Globus pallidus (tissue), 1 donor: ENCODE results near the gene PAX8.

Experiments used
- DNase-seq: peaks from one replicate; pipeline ENCODE4 v3.0.0-alpha.2; 2015; ENCODE audit warnings: low spot score

The PAX8 gene

DNA sequence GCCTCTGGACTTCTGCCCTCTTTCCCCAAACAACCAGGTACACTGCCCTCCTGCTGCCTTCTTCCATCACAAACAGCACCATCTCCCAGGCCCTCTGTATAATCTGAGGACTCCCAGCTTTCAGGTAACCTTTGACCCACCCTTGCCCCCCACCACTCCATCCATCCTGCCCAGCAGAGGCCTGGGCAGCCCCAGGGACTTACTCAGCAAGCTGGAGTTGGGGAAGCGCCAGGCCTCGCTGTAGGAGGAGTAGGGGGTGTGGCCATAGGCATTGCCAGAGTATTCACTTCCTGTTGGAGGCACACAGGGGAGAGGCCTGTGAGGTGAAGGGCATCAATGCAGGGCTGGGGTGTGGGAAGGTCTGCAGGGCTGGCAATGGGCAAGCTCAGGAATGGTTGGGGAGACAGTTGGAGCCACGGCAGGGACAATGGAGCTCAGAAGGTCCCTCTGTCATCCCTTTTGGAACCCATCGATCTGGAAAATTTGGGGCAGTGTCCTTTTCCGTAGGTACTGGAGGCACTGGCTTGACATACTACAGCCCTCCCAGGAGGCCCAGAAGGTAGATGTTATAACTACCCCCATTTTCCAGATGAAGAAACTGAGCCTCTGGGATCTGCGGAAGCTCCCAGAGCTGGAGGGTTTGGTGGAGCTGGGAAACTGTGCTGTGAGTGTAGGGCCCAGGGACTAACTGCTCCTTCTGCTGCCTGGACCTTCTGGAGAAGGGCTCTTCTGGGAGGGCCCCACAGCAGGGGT lies 58.7 kb downstream of the PAX8 start:
- no peak for DNase-seq

GRCh38 chr2:113219525-113219888 lies 59.2 kb downstream of the PAX8 start:
- DNase-seq: no peak

GRCh38 chr2:113219092-113219441 lies 59.7 kb downstream of the PAX8 start:
- no peak for DNase-seq

GRCh38 chr2:113218283-113219091 lies 60.2 kb downstream of the PAX8 start:
- no peak for DNase-seq

GRCh38 chr2:113217455-113218282 lies 61.1 kb downstream of the PAX8 start:
- DNase-seq: no peak

DNA sequence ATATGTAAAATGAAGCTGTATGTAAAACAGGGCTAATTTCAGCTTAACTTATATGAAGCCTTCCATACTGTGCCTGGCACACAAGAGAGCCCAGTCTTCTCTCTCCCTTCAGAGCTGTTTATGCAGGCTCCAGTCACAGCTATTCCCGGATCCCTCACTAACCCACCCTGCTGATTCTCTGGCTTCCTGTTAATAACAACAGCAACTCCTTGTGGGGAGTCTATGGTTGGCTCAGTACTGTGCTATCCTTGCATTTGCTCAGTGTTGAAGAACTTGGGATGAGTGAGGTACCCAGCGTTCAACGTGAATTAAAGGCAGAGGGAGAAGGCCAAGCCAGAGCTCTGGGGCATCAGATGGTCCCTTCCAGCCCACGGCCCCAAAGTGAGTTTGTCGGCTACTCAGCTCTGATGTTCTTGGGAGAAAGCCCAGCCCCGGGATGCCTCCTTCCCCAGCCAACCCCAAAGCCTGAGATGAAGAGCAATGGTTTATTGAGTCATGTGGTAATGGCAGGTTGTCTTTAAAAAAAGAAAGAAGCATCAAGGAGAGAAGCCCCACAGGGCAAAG lies 61.7 kb downstream of the PAX8 start:
- DNase-seq: no peak

DNA sequence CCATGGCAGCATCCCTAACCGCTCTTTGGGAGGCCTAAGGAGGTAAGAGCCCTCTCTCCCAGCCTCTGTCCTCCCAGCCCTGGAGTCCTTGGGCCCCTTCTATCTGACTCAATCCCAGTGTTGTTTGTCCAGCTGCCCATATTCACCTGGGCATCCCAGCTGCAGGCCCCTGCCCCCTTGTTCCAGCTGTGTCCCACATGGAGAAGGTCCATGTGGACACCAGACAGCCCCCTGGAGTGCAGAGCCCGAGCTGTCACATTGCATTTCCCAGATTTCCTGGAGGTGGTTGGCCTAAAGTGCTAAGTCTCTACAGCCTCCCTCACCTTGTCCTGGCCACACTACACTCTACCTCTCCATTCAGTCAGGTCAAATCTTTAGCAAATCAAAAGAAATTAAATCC lies 62.4 kb downstream of the PAX8 start:
- no peak for DNase-seq

- no peak for DNase-seq
Measured at GRCh38 chr2:113215056-113215455, 63.7 kb downstream of the PAX8 start.

GRCh38 chr2:113214141-113214540 lies 64.6 kb downstream of the PAX8 start:
- DNase-seq: no peak

DNA sequence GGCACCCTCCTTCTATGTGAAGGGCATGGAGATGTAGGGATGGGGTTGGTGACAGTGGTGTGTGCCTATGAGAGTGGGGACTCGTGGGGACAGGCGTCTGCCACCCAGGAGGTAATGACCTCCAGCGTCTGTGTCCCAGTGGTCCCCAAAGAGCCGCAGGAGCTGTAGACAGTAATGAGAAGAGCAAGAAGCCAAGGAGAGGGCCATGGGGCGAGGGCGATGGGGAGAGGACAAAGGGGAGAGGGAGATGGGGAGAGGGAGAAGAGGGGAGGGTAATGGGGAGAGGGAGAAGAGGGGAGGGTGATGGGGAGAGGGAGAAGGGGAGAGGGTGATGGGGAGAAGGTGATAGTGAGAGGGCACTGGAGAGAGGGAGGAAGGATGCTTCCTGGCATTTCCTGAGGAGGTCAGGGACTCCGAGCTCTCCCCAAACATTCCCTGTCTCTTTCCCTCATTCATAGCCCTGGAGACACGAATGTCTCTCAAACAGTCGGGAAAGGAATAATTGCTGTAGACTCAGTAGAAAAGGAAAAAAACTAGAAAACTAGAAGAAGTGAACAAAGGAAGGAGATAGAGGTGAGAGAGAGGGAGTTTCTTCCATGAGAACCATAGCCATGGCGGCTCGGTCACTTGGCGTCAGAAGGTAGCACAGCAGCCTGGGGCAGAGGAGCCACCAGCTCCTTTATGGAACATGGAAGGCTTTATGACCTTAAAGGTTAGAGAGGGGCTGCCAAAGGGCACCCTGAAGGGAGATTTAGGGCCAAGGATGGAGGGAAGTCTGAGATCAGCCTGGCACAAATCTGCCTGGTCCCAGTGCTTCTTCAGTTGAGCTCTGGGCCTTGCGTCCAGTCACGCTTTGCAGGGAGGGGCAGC lies 65.4 kb downstream of the PAX8 start:
- no peak for DNase-seq

DNA sequence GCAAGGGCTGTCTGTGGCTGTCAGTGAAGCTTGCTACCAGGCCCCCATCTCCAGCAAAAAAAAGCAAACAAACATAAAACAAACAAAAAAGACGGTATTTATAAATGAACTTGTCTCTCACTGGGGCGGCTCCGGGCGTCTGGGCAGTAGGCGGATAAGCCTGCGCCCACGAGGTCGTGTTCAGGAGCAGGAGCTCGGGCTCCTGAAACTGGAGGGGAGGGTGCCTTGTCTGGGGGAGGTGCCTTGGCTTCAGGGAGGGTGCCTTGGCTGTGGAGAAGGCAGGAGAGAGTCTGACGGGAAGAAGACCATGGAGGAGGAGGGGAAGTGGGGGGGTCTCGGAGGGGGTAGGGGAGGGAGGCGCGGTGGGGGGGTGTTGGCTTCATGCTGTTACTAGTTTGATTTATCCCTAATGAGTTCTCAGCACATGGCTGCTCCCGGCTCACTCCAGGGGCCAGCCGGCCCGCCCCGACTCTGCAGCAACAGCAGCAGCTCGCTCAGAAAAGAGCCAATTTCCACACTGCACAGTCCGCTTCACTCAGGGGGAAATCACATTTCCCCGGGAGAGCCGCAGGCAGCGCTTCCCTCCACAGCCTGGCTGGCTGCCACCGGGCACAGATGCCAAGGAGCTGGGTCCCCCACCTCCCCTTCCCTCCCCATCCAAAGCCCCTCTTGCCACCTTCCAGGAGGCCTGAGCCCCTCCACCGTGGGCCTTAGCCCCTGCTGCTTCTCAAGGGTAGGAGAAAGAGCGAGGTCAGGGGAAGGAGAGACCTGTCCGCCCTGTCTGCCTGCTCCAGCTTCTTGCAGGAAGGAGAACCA lies 66.3 kb downstream of the PAX8 start:
- DNase-seq: no peak

- no peak for DNase-seq
Measured at GRCh38 chr2:113211226-113212105, 67.3 kb downstream of the PAX8 start.

DNA sequence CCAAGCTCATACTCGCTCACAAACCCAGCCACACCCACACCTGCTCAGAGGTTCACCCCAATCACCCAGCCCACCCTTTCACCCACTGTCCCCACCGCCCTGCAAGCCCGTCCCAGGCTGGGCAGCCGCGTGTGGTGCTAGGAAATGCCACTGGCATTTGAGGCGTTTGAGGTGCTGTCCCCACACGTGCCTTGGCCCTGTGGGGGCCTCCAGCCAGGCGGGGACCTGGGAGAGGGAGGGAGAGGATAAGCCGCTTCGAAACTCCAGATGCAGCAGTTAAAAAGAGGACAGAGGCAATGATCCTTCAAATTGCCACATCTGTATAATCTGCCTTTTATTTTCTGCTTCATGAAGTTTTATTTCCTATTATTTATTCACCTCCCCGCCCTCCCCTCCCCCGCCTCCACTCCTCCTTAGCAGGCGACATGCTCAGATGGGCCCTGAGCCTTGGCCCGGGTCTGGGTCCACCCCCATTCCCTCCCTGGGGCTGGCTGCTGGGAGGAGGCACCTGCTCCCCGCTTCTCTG lies 69.0 kb downstream of the PAX8 start:
- DNase-seq: no peak

- no peak for DNase-seq
Measured at GRCh38 chr2:113209011-113209645, 69.6 kb downstream of the PAX8 start.

GRCh38 chr2:113208396-113208795 lies 70.3 kb downstream of the PAX8 start:
- DNase-seq: no peak

DNA sequence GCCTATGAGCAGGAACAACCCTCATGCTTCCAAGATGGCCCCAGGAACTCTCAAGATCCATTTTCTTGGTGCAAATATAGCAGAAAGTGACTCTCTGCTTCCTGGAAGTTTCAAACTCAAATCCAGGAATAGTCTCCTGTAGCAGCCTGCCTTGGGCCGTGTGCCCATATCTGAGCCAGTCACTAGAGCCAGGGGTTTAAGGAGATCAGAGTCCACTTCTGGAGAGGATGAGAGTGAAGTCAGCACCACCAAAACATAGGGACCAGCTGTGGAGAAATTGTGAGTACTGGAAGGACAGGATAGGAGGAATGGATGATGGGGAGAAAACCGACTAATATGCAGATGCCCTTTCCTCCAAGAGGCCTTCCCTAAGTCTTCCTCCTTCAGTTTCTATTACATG lies 71.7 kb downstream of the PAX8 start:
- DNase-seq: no peak

DNA sequence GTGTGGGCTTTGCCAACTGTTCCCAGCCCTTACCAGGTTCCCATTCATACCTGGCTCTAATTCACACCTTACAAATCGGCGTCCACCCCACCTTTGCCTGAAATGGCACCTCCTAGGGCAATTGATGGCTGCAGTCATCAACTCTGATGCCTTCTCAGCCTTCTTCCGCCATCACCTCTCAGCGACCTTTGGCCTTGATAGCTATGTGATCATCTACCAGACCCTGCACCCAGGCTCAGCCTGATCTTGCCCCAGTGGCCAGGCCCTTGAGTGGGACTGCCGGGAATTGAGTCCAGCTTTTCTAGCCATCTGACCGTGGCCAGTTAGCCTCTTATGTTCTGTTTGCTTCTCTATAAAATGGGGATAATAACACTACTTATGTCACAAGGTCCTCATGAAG lies 72.5 kb downstream of the PAX8 start:
- DNase-seq: no peak

DNA sequence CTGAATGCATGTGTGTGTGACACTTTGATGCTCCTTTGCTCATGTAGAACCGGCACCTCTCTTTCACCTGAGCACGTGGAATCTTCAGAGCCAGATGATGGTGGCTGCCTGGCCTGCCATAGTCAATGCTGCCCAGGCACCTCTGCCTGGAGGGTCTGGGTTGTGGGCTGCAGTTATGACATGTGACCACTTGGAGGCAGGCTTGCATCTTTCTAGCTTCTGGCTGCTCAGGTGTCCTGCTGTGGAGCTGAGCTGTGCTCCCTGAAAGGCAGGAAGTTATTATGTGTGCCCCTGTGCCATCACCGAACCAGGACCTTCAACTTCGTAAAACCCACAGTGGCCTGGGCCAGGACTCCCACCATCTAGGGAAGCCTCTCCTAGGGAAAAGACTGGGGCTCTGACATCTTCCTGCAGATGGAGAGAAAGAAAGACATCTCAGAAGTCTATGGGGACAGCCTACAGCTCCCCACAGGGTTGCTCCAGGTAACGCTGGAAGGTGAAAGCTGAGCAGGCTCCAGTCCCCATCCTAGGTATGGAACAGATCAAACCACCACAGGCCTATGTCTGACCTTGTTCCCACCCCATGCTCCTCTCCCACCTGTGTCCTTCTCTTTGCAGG lies 74.7 kb downstream of the PAX8 start:
- peak; percentile 62 for DNase-seq

DNA sequence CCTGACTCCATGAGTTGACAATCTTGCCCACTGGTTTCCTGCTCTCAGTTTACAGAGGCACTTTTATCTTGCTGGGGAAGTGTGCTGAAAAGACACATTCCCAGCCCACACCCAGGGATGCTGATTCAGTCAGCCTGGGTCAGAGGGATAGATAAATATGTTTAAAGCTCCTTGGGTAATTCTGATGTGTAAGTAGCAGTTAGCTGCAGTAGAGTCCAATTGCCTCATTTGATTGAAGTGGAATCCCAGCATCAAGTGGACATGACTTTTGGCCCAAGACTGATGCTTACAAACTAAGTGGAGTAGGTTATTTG lies 75.5 kb downstream of the PAX8 start:
- DNase-seq: no peak
